ENCODE measurements around the gene PLCB4.
"Not testable (repeated sequence)": the region's sequence is repeated elsewhere in the genome, so short reads cannot be mapped to it uniquely, and the experiment has no call there.

GRCh38 chr20:9152139-9152538 lies 83.3 kb downstream of the PLCB4 start:
- TF ChIP-seq CTCF, POLR2A (IDR thresholded peaks at IDR 0.05): not testable (repeated sequence)

Data from adrenal gland (tissue), 5 donors.